ENCODE data around the gene IKZF1.

DNA sequence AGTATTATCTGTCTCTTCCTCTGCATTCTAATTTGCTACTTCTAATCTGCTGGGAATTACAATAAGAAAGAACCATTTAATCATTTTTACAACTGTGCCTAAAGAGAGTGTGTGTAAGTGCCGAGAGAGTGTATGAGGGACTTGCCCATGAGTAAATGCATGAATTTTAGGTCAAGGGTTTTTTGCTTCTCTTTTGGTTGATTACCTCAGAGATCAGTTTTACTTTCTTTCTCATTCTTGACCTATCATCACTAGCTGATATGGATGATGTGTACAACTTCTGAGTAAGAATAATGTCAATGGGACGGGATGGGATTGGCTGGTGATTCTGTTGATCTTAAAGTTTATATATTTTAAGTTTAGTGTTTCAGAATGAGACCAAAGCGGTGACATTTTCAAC, 47.8 kb downstream of the IKZF1 start:
- TF ChIP-seq, protein P1, sequence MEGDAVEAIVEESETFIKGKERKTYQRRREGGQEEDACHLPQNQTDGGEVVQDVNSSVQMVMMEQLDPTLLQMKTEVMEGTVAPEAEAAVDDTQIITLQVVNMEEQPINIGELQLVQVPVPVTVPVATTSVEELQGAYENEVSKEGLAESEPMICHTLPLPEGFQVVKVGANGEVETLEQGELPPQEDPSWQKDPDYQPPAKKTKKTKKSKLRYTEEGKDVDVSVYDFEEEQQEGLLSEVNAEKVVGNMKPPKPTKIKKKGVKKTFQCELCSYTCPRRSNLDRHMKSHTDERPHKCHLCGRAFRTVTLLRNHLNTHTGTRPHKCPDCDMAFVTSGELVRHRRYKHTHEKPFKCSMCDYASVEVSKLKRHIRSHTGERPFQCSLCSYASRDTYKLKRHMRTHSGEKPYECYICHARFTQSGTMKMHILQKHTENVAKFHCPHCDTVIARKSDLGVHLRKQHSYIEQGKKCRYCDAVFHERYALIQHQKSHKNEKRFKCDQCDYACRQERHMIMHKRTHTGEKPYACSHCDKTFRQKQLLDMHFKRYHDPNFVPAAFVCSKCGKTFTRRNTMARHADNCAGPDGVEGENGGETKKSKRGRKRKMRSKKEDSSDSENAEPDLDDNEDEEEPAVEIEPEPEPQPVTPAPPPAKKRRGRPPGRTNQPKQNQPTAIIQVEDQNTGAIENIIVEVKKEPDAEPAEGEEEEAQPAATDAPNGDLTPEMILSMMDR (IDR thresholded peaks at IDR 0.05; ENCODE audit: borderline replicate concordance, extremely low read depth, low read length, poor library complexity, severe bottlenecking), result no peak
- no peak for TF ChIP-seq EZH2 (IDR thresholded peaks at IDR 0.05; ENCODE audit: borderline replicate concordance, low read depth, low read length, severe bottlenecking)

Measured in DND-41 (cell line).